Measurements from ENCODE around the gene LSAMP.
"Not testable (repeated sequence)": the region's sequence is repeated elsewhere in the genome, so short reads cannot be mapped to it uniquely, and the experiment has no call there.

The LSAMP gene

DNA sequence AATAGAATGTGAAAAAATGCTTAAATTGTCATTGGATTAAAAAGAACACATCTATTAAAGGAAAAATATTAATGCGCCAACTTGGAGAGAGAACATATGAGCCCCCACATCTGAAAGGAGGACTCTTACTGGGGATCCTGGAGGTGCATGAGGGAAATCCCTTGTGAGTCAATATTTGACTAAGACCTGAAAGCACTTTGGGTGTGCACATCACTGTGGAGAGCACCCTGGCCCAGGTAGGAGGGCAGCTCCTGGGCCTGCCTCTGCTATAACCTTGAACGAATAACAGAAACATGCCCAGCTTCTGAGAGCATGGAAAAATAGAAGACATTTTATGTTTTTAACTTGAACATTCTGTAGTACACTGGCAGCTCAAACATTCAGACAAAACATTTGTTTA, 622.2 kb downstream of the LSAMP start:
- no peak for DNase-seq

DNA sequence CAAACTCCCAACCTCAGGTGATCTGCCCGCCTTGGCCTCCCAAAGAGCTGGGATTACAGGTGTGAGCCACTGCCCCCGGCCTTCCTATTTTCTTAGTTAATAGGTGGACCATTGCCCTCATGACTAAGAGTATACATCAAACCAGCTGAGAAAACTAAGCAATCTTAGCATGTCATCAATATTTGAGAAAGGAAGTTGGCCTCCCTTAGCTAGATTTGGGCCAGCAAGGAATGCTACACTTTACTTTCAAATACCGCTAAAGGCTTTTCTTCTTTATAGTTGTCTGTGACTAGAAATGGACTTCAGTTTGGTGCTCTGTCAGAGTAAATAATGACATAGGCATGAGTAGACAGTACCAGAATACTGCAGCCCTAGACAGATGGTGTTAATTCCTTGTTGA, 622.7 kb downstream of the LSAMP start:
- no peak for DNase-seq

DNA sequence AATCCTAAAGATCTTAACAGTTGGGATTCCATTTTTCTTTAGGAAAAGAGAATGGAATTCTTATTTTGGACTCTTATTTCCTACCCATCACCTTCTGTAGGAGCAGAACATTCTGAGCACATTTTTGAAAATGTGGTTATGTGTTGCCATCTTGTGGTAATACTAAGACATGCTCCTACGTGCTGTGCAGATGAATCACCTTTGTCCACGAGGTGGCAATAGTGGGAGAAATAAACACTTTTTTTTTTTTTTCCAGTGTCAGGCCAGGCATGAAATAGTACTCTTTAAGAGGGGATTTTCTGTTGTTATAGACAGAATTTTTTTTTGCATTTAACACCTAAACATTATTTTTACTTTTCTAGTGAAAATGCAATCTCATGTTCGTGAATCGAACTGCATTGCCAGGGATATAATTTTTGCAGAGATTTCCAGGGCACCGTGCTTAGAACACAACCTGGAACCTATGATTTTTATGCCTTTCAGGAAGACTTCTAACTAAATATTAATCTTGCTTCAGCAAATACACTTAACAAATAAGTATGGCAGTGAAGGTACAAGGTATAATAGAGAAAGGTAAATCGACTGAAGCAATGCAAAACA, 625.4 kb downstream of the LSAMP start:
- peak; percentile 94 for DNase-seq

DNA sequence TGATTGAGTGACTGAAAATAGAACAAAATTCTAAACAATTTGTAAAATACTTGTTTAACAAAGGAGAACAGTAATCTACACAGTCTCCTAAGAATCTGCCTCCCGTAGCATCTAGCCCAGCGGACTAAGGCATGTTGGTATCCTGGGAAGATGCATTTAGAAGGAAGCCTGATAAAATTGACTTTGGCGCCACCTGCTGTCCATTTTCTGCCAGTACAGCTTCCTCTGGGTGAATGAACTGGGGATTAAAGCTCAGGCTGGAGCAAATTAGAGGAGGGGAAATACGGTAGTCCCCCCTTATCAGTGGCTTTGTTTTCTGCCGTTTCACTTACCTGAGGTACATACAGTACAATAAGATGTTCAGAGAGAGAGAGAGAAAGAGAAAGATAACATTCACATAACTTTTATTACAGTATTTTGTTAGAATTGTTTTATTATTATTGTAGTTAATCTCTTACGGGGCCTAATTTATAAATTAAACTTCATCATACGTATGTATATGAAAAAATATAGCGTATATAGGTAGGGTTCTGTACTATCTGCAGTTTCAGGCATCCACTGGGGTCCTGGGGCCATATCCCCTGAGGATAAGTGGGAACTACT, 630.4 kb downstream of the LSAMP start:
- DNase-seq = peak; percentile 78

DNA sequence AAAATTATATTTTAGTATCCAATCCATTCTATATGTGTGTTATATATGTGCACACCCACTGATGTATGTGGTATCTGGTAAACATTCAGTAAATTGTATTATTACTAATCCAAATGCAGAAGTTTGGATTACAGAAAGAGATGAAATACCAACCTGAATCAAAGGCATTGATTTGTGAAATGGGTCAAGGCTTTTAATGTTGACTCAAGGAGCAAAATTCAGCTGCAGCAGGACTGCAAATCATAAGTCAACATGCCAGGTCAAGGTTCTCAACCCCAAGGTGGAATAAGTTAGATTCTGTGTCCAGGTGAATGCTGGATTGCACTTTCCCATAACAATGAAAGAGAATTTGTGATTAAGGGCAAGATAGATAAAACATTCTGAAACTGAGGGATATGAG, 631.3 kb downstream of the LSAMP start:
- no peak for DNase-seq

DNA sequence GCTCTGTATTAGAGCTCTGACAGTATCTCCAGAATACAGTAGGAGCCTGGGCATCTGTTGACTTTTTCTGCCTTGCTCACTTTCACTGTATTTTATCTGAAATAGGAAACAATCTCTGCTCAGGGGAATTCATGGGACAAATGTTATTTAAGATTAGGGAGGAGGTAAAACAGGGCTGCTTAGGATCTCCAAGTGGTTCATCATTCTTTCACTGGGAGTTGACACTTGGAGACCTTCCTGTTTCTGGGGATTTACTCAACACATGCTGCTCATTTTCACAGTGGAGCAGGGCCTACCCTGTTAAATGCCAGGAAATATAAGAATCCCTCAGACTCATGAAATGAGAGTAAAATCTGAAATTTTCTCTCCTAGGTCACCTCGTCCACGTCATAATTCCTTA, 636.5 kb downstream of the LSAMP start:
- DNase-seq = no peak

DNA sequence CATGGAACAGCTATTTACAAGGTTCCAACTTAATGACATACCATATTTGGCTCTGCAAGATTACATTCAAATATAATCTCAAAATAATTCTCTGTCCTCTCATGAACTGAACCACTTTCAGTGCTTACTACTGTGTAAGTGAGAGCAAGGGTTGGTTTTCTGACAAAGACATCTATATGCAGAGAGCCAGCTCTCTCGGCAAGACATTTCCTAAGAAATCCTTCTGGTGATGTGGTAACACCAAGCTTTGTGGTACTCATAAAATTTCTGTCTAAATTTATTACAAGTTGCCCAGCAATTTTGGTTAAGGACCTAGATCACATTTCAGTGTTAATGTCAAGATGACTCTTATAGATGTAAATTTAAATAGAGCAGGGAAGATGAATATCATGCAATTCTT, 637.0 kb downstream of the LSAMP start:
- no peak for DNase-seq

DNA sequence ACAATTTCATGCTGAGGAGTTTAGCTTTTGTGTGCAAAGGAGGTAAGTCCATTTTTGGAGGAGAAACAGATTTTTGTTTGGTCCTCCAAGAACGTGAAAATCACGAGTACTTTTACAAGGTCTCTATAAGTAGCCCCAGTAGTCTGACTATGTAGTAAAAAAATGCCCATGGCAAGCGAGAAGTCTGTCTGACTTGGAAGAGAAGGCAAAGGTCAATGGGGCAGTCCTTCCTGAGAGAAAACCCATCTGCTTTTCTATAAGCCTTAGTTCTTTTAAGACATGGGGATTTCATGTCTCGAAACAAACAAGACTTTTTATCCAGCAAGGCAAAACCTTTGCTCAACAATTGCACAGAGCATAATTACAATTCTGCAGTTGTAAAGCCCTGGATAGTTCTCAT, 638.8 kb downstream of the LSAMP start:
- no peak for DNase-seq

DNA sequence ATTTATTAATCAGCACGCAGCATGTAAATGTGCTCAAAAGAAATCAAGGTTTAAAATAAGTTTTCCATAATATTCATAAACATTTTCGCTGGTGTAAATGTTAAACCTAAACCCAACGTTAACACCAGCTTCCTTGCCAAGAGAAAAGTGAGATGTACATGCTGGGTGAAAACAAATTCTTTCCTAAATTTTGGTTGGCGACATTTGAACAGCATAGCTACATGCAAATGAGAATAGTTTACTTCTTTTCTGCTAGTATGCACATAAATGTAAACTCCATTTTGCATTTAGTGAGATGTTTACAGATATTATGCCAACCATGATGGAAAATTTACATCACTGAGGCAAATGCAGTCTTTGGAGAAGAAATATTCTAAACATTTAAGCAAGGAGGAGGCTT, 639.8 kb downstream of the LSAMP start:
- DNase-seq = no peak

DNA sequence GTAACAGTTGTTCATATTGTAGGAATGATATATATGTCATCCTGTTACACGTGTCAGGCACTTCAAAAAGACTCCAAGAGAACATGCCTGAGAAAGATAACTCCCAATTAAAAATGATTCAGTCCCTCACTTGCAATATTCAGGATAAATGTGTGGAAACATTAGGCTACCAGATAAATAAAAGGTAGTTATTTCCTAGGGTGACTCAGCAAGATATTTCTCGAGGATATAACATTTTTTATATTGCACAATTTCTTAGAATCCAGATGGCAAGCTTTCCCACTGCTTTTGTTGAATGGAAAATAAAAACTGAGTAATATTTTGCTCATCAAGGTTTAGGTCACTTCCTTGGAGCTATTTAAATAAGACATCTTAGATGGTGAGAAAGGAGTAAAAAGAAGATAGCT, 640.6 kb downstream of the LSAMP start:
- DNase-seq = no peak

DNA sequence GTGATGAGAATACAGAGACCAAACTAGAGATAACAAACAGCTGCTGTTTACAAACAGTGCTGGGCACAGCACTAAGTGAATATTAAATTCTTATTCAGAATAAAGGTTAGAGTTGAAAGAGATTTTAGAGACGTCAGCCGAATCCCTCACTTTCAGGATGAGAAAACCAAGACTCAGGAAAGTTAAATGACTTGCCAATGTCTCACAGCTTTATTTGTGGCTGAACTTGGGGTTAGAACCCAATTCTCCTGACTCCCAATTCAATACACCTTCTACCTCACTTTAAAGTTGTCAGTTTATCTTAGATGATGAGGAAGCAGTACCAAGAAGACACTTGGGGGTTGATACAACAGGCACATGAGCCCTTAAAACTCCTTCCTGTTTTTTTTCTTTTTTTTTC, 641.1 kb downstream of the LSAMP start:
- no peak for DNase-seq

DNA sequence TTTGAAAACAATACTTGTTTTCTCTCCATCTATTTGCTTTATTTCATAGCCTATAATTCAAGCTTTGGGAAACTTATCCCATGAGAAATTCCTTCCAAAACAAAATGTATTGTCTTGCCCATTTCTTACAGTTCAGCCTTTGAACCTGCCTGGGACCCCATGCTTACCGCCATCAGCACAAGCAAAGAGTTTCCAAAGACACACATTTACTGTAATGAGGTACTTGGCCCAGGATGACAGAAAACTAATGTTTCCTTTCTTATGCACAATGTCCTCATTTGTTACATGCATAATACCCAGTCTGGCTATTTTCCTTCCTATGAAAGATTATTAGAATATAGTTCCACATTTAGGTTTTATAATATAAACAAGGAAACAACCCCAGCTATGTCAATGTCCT, 641.6 kb downstream of the LSAMP start:
- DNase-seq = no peak

DNA sequence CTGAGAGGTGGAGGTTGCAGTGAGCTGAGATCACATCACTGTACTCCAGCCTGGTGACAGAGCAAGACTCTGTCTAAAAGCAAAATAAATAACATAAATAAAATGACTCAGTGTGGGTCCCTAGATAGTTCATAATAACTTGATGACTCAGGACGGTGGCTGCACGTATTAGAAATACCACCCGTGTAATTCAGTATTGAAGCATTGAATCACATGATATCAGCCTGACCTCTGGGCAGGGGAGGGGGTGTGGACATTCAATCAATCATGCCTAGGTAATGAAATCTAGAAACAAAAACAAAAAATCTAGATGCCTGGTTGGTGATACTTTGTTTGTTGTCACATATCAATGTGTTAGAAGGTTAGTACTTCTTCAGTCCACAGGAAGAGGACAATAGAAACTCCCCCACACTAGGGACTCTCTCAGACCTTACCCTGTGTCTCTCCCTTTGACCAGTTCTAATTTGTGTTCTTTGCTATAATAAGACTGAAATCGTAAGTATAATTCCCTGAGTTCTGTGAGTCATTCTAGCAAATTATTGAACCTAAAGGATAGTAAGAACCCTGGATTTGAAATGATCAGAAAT, 644.7 kb downstream of the LSAMP start:
- no peak for DNase-seq

DNA sequence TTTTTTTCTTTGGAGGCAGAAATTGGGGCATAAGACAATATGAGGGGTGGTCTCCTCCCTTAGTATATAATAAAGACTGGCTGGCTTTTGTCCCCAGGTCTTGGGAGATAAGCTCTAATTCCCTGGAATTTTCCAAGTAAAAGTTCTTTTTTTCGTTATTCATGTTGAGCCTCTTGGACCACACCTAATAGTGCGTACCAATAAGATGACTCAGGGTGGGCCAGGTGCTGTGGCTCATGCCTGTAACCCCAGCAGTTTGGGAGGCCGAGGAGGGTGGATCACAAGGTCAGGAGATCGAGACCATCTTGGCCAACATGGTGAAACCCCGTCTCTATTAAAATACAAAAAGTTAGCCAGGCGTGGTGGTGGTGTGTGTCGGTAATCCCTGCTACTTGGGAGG, 645.2 kb downstream of the LSAMP start:
- DNase-seq = not testable (repeated sequence)

DNA sequence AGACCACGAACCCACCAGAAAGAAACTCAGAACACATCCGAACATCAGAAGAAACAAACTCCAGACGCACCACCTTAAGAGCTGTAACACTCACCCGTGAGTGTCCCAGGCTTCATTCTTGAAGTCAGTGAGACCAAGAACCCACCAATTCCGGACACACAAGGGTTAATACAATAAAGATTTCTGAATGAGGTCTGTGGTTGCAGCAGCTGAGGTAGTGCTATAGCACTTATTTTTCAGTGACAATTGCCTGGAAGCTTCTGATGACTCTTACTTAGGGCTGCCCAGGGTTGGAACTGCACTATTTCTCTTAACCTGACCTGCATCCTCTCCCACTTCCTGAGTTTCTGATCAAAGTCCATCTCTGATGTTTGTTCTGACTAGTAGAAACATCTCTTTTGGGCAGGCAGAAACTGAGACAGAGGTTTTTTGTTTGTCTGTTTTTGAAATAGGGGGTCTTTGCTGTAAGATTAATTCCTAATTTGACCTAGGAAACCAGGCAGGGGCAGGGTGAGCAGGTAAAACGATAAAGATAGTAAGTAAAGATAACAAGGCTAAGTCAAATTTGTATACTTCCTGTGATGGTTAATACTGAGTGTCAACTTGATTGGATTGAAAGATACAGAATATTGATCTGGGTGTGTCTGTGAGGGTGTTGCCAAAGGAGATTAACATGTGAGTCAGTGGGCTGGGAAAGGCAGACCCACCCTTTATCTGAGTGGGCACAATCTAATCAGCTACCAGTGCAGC, 652.9 kb downstream of the LSAMP start:
- no peak for DNase-seq

DNA sequence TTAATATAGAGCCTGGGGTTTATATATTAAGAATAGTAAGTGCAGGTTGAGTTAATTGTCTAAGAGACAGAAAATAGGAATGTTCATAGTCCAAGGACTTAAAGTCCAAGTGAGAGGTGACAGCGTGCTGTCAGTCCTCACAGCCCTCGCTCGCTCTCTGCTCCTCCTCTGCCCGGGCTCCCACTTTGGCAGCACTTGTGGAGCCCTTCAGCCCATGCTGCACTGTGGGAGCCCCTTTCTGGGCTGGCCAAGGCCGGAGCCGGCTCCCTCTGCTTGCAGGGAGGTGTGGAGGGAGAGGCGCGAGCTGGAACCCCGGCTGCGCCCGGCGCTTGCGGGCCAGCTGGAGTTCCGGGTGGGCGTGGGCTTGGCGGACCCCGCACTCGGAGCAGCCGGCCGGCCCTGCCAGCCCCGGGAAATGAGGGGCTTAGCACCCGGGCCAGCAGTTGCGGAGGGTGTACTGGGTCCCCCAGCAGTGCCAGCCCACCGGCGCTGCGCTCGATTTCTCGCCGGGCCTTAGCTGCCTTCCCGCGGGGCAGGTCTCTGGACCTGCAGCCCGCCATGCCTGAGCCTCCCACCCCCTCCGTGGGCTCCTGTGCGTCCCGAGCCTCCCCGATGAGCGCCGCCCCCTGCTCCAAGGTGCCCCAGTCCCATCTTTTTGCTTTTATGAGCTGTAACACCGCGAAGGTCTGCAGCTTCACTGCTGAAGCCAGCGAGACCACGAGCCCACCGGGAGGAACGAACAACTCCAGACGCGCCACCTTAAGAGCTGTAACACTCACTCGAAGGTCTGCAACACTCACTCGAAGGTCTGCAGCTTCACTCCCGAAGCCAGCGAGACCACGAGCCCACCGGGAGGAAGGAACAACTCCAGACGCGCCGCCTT, 653.8 kb downstream of the LSAMP start:
- DNase-seq = not testable (repeated sequence)

DNA sequence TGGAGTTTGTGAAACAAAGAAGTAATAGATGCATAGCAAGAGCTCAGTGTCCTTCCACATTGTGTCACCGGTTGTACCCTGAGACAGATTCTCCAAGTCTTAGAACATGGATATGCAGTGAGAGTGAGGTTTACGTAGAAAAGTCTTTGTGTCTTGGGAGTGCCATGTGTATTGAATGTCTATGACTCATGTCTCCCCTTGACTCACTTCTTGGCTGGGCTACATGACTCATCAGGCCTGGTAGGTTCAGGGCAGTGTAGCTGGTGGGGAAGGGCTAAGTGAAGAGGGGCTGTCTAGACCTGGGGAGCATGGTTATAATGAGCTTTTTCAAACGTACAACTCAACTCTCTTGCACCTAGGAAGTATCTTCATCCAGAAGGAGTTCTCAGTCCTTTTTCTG, 654.5 kb downstream of the LSAMP start:
- no peak for DNase-seq

DNA sequence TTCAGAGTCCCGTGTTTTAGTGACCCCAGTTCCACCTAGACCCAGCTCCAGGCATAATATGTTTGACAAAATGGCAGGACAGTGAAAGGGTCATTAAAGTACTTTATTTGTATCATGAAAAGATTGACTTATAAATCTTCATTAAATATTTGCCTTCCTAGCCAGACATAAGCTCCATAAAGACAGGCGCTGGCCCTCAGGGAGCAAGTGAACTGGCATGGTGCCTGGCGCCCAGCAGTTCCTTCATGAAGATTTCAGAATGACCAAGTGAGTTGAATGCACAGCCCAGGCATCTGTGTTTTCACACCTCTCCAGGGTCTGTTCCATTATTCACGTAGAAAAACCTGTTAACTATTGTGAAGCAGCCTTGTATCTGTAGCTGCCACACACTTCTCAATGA, 655.8 kb downstream of the LSAMP start:
- DNase-seq = no peak

DNA sequence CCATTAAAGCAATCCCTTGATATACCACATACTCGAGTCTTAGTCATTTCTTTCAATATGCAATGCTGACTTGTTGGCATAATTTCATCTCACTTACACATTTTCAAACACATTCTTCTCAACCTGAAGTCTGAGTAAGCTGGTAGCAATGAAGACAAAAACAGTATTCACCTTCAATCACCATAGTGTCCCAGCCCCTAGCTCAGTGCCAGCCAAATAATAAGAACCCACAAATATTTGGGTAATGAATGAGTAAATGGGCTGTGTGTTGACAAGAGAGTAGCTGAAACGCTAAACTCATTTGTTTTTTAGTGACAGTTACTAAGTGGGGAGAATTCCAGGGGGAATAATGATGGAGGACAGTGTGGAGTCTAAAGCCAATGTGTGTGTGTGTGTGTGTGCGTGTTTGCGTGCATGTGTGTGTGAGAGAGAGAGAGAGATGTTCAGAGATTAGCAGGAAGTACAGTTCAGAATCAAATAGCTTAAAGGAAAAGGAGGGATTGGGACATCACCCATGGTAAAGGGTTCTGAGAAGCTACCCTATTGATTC, 656.3 kb downstream of the LSAMP start:
- no peak for DNase-seq

DNA sequence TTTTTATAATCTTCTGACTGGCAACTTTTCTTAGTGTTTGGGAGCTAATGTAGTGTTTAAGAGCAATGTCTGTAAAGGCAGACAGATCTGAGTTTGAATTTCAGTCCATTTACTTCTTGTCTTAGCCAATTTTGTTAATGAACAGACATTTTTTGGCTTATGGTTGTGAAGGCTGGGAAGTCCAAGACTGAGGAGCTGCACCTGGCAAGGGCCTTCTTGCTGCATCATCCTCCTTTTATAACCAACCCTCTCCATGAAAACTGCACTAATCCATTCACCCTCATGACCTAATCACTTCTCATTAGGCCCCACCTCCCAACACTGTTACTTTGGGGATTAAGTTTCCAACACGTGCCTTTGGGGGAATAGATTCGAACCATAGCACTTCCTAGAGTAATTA, 657.5 kb downstream of the LSAMP start:
- DNase-seq = no peak

DNA sequence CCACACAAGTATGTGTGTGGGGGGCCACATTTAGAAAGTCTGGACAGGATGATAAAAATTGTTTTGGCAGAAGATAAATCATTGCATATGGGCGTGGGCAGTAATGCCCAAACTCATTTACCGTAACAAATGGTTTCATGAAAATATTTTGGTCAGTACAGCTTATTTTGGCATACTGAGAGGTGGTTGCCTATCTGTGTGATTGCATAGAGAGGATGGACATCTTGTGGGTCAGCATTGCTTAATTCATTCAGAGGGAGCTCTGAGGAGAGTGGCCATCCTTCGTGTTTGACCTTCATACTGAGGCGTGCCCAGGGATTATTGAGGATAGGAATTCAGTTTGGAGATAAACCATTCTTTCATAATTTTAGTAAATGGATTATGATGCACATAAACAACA, 659.5 kb downstream of the LSAMP start:
- DNase-seq = no peak

DNA sequence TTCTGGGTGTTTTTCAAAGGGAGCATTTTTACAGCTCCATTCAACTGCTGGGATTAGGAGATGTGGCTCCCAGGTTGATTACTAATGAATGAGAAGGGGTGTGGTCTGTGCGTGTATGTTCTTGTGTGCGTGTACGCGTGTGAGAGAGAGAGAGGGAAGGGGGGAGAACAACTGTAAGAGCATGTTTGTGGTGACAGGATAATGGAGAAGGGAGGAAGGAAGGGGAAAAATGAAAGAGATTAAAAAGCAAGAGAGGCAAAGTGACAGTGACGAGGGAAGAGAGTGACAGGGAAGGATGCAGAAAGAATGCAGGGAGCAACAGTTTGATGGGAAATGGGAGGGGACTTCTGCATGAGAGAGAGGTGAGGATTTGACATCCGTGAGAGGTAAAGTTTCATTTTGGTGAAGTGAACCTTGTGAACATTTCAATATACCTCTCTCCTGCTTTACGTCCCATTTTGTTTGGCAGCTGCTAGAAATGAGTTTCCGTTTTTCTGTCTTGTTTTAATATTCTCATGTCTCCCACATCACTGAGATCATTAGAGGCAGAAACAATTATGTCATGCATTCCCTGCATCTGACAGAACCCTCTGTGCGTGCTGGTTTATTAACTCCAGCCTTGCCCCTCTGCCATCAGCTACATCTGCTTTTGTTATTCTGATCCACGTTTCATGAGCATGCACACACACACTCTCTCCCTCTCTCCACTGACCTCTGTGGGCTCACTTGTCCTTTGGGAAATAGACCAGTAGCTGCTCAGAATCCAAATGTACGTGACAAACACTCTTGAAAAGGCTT, 660.3 kb downstream of the LSAMP start:
- peak; percentile 69 for DNase-seq

Measured in NCI-H2171 treated with DMSO at 0.1 percent for 48 hours (cell line).